HG03565 (cell line): ENCODE data around the gene ILDR1.
A peak's percentile ranks its signal among the peaks of the same experiment; 100 is the strongest.

Experiments
- ATAC-seq: cut with Tn5 transposase; IDR thresholded peaks from one replicate; pipeline ENCODE4 v1.9.1; 2021; ENCODE audit warnings: mild to moderate bottlenecking, moderate library complexity; ENCODE audit not compliant: unreplicated experiment

ILDR1 gene

GRCh38 chr3:122021037-122021436, 1.0 kb downstream of the ILDR1 start:
- ATAC-seq: no peak

- no peak for ATAC-seq
Measured at GRCh38 chr3:122019493-122019892, 2.6 kb downstream of the ILDR1 start.

GRCh38 chr3:122014741-122015140, 7.3 kb downstream of the ILDR1 start:
- peak; percentile 83 for ATAC-seq

- no peak for ATAC-seq
Measured at GRCh38 chr3:122013448-122013925, 8.6 kb downstream of the ILDR1 start.

- ATAC-seq: no peak
Measured at GRCh38 chr3:122012821-122013220, 9.2 kb downstream of the ILDR1 start.

- no peak for ATAC-seq
Measured at GRCh38 chr3:122011396-122011795, 10.7 kb downstream of the ILDR1 start.

- ATAC-seq: no peak
Measured at GRCh38 chr3:122010506-122010905, 11.5 kb downstream of the ILDR1 start.

- ATAC-seq: no peak
Measured at GRCh38 chr3:122008166-122008565, 13.9 kb downstream of the ILDR1 start.

- no peak for ATAC-seq
Measured at GRCh38 chr3:122006267-122006666, 15.8 kb downstream of the ILDR1 start.

GRCh38 chr3:122004991-122005565, 17.0 kb downstream of the ILDR1 start:
- ATAC-seq: no peak

- no peak for ATAC-seq
Measured at GRCh38 chr3:122004107-122004506, 17.9 kb downstream of the ILDR1 start.

- no peak for ATAC-seq
Measured at GRCh38 chr3:122003606-122004005, 18.4 kb downstream of the ILDR1 start.

- no peak for ATAC-seq
Measured at GRCh38 chr3:122003112-122003511, 18.9 kb downstream of the ILDR1 start.

GRCh38 chr3:122002611-122003010, 19.4 kb downstream of the ILDR1 start:
- ATAC-seq: no peak

- ATAC-seq: no peak
Measured at GRCh38 chr3:122001892-122002291, 20.2 kb downstream of the ILDR1 start.

- ATAC-seq: no peak
Measured at GRCh38 chr3:122000936-122001605, 21.0 kb downstream of the ILDR1 start.

- no peak for ATAC-seq
Measured at GRCh38 chr3:121999931-122000330, 22.1 kb downstream of the ILDR1 start.

GRCh38 chr3:121998611-121999473, 23.2 kb downstream of the ILDR1 start:
- no peak for ATAC-seq

- no peak for ATAC-seq
Measured at GRCh38 chr3:121998030-121998580, 23.9 kb downstream of the ILDR1 start.

- no peak for ATAC-seq
Measured at GRCh38 chr3:121997372-121997771, 24.7 kb downstream of the ILDR1 start.

GRCh38 chr3:121996441-121996840, 25.6 kb downstream of the ILDR1 start:
- no peak for ATAC-seq
